T-helper 1 cell (primary cell): ENCODE results near the gene MKNK1.

Experiments used
- DNase-seq, 5 donors: peaks; one replicate each; pipeline ENCODE4 v3.0.0-alpha.2; 2012 to 2020

Gene MKNK1

DNA sequence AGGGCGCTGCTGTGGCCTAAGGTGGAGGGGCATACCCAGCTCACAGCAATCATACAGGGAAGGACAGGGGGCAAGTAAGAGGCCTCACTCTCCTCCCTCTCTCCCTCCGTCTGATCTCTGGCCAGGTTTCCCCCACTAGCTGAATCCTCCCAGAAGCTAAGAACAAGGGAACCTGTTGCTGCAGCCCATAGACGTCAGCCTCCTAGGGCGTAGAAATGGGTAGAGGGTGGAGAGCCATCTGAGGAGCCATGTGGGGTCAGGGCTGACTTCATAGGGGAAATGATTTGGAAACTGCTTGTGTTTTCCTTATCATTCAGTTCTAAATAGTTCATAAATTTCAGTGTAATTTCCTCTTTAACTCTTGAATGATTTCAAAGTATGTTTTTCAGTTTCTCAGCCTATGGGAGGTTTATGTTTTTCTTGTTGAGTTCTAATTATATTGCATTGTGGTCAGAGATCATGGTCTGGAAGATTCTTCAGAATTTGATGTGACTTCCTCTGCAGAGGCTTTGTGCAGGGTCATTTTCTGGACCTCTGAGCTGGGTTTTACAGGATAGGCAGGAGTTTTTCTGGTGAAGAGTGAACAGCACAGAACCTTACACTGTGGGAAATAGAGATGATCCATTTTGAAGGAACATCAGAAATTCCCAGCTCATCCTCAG lies 14.8 kb upstream of the MKNK1 start:
- no peak for DNase-seq

DNA sequence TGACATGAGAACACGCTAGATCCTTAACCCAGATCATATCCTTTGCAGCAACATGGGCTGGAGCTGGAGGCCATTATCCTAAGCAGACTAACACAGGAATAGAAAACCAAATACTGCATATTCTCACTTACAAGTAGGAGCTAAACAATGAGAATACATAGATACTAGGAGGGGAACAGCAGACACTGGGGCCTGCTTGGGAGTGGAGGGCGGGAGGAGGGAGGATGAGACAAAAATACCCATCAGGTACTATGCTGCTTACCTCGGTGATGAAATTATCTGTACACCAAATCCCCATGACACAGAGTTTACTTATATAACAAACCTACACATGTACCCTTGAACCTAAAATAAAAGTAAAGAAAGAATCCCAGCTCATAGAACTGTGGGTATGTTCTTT lies 13.8 kb upstream of the MKNK1 start:
- DNase-seq: no peak

DNA sequence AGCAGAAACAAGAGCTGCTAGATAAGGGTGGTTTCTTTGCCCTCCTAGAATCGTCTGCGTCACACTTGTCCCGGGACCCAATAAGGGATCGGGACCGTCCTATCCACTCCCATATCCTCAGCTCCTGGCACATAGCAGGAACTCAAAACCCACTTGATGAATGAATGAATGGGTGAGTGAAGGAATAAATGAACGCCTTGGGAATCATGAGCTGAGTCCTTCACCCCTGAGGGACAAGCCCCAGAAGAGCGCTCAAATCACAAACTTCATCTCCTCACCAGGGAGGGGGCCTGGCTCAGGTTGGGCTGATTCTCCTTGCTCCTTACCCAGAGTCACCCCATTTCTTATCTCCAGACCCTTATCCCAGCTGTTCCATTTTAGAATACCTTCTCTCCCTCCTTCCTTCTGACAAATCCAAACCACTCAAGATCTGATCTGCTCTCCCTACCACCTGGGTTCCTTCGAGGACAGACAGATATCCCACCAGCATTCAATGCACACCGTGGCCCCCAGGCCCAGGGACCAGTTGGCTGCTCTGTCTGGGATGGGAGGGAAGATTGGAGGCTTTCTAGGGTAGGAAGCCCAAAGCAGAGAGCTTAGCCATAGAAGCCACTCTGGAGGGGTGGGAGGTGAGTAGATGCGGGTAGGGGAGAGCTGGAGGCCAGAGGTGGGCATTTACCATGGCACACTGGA lies 13.2 kb upstream of the MKNK1 start:
- no peak for DNase-seq

DNA sequence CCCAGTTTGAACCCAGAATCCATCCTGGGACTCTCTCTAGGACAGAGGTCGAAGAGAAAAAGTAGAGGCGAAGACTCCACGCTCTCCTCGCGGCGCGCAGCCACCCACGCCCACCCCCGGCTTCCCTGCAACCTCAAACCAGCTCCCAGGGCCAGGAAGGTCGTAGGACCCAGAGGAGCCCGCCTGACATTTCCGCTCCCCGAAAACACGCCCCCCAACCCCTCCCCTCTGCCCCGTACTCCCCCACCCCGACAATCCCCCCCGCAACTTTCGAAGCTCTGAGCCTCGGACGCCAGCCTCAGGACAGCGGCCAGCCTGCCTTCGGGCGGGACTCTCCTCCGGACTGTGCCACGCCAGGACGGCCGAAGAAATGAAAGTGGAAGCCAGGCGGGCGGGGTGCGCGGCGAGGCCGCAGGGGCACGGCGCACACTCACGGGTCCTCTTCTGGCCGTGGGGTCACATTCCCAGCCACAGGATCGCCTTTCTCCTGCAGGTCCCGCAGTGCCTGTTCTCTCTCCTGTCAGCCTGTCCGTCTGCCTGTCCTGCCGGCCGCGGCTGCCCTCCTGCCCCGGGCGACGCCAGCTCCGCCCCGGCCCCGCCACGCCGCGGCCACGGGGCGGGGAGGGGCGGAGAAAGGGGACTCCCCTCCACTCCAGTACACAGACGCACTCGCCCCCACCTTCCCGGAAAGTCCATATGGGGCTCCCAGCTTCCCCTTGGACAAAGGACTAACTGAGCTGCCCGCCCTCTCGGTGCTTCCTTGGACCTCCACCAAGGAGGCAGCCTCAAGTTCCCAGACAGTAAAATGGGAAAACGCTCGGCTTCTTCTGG lies 12.4 kb upstream of the MKNK1 start, which contains the start of gene MOB3C:
MOB3C (minus strand) TSS at position 535 of the 831 bp plus-strand sequence. CDS start 3,490 bp downstream, outside the sequence.
- peak; percentile 50 to 63 (median 59) for DNase-seq

DNA sequence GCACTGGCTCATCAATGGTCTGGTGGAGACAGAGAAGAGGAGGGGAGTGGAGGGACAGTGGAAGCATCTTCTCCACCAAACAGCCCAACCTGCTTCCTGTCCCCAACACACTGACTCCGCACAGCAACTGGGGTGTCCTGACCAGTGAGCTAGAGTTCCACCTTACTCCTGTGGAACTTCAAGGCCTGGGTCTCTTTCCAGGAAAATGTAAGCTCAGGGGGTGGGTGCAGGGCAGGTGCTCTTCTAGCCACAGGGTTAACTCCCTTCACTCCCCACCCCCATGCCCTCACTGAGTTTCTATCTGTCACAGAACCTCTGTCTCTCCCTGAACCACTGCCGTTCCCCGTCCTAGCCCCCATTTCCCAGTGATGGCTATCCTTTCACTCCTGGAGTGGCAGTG lies 11.7 kb upstream of the MKNK1 start:
- no peak for DNase-seq

DNA sequence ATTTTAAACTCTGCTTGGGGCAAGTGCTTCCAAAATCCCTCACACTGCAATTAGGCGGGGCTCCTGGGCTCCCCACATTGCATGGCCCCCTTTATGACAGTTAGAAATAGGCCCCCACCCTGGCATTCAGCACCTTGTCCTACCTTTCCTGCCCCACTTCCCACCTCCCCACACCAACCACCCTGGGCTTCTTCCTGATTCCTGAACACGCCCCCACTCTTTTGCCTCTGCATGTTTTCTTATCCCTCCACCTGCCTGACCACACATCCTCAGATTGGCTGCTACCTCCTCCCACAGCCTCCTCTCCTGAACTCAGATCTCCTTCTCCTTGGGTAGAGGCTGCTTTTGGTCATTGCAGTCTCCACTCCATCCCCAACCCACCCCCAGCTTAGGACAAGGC lies 11.0 kb upstream of the MKNK1 start:
- no peak for DNase-seq

DNA sequence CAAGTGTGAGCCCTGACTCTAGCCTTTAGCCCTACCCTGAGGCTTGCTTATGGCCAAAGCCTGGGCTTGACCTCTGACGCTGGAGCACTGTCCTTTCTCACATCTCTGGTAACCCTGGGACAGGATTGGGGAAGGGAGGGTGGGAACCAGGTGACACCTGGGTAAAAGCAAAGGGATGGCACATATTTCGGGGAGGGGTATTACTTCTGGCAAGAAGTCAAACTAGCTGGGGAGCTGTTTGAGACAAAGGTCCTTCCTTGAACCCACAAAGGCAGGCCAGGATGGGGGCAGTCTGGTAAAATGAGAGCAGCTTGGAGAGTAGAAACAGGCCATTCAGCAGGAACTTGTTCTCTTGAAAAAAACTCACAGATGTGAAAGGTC lies 10.5 kb upstream of the MKNK1 start:
- no peak for DNase-seq

DNA sequence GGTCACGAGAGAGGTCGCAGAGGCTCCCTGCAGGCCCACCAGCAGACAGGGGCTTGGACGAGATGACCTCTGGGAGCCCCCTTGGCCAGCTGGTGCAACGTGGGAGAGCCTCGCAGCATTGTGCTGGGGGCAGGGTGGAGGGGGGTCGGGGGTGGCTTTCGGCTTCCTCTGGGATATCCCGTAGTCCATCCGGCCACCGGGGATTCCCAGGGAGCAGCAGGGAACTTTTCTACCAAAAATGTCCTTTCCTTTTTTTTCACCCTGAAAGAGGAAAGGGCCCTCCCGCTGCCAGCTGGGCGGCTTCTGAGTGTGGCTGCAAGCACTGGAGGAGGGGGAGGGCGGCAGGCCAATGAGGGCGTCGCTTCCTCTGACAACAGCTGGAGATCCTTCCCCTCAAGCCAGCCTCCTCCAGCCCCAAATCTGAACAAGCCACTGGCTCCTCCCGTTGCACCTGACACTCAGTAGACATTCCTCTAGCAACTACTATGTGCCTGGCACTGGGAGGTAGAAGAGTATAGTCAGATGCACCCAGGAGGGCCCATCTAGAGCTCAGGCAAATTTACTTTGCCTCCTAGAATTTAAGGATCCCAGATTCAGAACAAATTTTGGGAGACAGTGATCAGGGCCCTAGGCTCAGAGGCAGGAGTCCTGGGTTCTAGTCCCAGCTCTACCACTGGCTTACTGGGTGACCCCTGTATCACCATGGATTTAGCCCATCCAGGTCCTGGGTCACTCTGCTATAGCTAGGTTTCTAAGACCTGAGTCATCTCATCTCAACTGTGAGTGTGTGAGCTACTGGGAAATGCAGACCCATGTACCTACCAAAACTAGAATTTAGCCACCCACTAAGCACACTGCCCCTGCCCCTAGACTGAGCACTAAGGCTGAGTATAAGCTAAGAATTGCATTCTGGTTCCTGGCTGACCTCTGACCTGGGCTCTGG lies 9.9 kb upstream of the MKNK1 start:
- DNase-seq: peak in 3 of 5 donors; percentile 14 to 34 (median 20)

DNA sequence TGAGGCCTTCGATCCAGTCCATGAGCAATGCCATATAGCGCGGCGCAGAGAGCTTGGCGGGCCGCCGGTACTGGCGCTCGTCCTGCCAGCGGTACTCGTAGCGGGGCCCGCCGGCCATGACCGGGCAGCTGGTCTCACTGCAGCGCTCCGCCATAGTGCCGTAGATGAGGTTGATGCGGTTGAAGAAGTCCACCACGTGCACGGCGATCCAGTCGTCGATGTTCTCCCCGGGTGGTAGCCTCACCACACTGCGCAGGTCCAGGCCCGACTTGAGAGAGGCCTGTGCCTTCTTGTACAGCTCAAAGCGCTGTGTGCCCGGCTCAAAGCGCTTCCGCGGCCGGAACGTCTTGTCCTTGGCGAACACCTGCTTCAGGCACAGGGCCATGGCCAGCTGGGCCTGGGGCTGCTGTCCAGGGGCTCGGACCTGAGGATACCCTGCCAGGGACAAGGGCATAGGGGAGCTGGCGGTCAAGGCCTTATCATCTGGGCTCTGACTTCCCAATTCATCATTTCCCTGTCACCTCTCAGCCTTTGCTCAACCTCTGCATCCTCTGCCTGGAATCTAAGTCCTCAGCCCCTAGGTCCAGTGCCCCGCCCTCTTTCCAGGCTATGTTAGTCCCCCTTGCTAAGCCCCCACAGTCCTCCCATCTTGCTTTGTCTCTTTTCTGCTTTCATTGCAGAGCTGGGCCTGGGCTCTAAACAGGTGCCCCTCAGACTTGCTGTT lies 9.0 kb upstream of the MKNK1 start:
- DNase-seq: no peak

DNA sequence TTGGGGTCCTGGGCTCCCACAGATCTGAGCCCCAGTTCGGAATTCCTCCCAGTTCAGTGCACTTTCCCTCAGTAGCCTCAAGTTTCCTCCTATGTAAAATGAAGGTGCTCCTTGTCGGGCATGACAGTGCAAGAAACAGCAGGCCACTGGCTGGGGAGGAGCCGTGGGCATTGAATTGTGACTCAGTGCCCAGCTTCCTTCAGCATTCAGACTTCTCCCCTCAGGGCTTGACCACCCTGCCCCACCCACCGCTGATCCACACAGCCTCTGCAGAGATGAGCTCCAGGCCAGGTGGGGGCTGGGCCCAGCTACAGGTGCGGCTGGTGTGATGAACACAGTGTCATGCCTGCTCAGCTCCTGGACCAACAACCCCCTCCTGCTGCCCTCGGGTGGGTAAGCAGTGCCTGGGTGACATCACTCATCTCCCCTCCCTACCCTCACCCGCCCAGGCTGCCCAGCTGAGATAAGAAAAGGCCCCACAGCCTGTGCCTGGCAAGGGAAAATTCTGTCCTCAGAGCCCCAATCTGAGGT lies 7.7 kb upstream of the MKNK1 start:
- no peak for DNase-seq

DNA sequence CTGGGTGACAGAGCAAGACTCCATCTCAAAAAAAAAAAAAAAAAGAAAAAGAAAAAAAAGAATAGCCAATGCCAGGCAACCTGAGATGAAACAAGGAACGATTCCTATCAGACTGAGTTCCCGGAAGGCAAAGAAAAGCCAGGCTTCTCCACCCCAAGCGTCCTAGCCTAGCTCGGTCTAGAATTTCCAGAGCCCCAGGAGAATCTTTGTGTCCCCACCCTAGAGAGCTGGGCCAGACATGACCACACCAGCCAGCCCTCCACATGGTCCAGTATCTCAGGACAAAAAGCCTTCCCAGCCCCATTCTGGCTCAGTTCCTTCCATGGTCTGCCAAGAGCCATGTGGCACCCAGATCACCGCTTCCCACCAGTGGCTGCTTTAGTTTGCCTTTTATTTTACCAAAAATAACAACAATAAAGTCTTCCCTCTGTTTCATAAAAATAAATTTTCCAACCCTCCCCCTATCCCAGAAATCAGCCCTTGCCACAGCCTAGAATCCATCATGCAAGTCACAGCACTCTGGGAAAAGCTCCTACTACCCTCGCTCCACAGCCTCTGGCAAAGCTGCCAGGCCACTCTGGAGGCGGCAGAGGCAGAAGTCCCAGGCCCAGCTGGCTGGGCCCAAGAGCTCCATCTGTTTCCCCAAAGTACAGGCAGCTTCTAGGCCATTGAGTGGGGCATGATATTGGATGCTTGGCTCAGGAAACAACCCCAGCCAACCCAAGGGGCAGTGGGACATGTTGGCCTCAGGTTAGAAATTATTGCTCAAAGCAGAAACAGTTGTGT lies 3.5 kb upstream of the MKNK1 start:
- DNase-seq: no peak

DNA sequence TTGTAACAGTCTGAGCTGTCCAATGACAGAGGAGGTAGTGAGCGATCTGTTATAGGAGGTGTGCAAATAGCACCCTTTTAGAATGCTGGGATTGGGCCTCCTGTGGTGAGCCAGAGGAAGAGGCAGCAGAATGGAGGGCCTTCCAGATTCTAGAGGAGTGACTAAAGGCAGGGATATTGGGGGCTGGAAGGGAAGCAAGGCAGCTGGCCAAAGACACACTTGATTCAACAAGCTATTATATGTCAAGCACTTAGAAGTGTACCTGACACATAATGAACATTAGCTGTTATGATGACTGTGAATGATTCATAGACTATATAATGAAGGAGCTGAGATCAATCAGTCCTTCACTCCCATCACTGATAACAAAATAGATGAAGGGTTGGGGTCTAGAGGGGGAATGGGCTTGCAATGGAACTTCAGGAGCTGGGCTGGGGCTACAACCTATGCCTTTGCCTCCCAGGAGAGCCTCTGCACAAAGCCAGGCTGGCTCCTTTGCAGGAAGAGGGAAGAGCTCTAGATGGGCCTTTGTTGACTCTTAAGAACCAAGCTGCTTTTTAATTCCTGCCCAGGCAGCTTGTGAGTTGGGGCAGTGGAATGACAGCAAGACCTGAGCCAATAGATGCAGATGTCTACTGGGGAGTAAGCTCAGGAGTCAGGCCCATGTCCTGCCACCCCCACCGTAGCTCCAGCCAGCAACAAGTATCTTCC lies 2.3 kb upstream of the MKNK1 start:
- no peak for DNase-seq

DNA sequence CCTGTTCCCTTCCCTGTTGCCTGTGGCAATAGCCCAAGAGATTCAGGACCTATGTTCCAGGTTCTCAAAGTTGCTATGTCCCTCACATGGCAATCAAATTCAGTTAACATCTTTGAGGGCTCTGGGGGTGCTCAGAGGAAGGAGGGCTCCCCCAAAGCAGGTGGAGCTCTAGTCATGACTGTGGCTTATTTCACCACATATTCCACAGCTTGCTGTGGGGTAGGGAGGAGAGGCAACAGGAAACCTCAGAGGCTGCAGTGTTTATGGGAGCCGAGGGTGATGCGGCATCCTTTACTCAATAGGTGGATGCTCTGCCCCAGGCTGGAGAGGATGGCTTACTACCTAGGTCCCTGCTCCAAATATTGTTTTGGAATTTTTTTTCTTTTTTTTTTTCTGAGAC lies 1.2 kb upstream of the MKNK1 start:
- peak in 1 of 5 donors; percentile 27 for DNase-seq

DNA sequence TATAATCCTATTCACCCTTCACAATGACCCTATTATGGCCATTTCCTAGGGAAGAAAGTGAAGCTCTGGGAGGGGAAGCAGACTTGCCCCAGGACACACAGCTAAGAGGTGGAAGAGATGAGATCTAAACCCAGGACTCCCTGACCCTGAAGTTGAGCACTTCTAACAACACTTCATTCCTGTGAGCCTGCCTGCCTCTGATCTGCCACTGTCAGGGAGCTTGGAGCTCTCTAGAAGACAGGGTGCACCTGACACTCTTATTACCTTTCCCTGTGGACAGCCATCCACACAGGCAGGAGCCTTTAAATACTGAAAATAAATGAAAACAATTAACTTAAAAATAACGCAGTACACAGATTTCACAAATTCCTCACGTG lies 599 bp downstream of the MKNK1 start:
- DNase-seq: no peak

DNA sequence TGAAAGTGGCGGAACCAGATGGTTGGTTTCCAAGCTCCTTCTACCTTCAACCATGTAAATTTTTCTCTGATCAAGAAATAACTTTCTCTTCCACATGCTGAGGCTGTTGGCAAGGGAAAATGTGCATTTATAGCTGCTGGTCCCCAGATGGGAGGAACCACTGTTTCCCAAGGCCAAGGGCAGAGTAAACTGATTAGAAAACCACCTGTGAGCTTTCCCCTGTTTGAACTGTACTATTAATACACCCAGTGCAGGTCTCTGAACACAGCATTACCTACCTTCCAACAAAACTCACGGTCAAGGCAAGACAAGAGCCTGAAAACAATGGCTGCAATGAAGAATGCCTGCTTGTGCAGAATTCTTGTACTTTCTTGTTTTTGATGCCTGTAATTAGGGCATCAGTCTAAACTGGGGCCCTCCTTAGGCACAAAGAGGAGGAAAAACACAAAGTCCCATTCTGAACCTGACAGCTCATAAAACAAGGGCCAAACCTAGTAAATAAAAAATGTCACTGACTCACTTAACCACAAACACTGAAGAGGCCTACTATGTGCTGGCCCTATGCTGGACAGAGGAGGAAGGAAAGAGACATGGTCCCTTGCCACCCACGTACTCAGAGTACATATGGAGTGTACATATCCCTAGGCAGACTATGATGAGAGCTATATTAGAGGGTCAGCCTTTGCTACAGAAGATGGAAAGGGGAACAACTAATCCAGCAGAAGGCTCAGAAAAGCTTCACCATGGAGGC lies 2.6 kb downstream of the MKNK1 start:
- no peak for DNase-seq

DNA sequence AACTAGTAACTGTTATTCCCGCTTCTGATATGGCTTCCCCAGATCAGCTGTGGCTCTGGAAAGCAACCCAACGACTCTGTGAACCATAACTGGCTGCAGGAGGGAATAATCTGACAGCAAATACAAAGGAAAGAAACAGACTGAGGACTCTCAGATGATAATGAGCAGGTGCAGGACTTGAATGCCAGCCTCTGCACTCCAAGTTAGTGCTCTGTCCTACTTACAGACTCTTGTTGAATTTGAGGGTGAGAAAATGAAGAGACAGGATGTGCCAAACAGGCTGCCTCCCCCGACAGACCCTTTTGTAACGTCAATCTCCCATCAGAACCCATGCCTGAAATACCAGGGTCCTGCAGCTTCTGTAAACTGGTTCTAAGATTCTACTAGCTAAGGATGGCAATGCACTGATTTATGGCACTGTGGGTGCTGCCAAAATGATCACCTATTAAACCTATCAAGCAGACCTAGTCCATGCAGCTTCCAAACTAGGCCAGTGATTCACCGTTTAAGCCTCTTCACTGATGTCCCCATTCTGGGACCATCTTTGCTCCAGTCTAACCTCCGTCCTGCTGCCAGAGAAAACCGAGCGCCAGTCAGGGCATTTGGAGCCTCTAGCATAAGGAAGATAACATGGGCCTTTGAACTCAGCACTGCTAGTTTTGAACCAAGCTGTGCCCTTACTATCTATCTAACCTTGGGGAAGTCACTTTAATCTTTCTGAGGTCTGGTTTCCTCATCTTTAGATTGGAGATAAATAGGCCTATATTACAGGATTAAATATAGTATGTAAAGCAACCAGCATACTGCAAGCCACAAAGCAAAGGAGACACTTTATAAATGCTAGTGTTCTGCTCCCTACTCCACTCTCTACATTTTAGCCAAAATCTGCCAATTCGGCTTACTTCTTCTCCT lies 4.8 kb downstream of the MKNK1 start:
- DNase-seq: no peak

DNA sequence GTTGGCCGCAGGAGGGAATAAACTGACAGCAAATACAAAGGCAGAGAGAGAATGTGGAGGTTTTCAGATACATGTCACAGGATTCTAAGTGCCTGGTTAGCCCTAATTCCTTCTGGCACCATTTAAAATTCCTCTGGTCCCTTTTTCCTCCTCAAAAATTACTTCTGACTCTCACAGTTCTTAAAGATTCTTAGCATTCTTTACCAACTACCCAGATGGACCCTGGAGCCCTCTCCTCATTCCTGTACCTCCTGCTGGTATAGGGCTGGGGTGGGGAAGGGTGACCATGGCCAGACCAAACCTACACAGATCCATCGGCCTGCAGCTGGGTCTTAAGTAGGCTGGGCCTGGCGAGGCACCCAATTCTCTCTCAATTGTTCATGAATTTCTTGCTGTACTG lies 7.2 kb downstream of the MKNK1 start:
- DNase-seq: no peak

DNA sequence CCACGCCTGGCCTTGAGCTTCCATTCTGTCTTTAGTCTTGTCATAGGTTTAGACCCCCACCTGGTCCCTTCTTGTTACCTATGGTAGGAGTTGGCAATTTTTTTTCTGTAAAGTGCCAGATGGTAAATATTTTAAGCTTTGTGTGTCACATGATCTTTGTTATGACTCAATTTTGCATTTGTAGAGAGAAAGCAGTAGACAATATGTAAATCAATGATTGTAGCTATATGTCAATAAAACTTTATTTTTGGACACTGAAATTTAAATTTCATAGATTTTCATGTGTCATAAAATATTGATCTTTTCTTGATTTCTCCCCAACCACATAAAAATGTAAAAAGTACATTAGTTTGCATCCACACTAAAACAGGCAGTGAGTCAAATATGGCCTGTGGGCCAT lies 8.0 kb downstream of the MKNK1 start:
- DNase-seq: no peak
